GM12865 (cell line): ENCODE measurements around the gene C1orf52.
A peak's percentile ranks its signal among the peaks of the same experiment; 100 is the strongest.

Source experiments
- DNase-seq: peaks from one replicate; pipeline ENCODE4 v3.0.0; 2010; ENCODE audit warnings: low read depth
- H3K4me3 ChIP-seq: 2 replicates; pipeline ENCODE4 v1.5.1; 2011; ENCODE audit warnings: mild to moderate bottlenecking, low read depth, low read length, control low read depth
- CTCF ChIP-seq: IDR thresholded peaks from 2 replicates; pipeline ENCODE4 v1.5.1; 2011; ENCODE audit warnings: low read length, control low read depth, low read depth, inconsistent platforms; ENCODE audit not compliant: insufficient read depth; ENCODE audit errors: missing control alignments

The C1orf52 gene

GRCh38 chr1:85273397-85273796, 13.9 kb upstream of the C1orf52 start:
- DNase-seq: no peak

GRCh38 chr1:85268801-85269585, 9.5 kb upstream of the C1orf52 start:
- no peak for TF ChIP-seq CTCF
- no peak overlapping the region for H3K4me3 ChIP-seq
- no peak for DNase-seq

More at GRCh38 chr1:85273397-85273796, 13.9 kb upstream of the C1orf52 start:
- TF ChIP-seq CTCF: no peak
- no peak overlapping the region for H3K4me3 ChIP-seq

GRCh38 chr1:85267313-85267712, 7.9 kb upstream of the C1orf52 start:
- no peak for DNase-seq
- H3K4me3 ChIP-seq: no peak overlapping the region
- TF ChIP-seq CTCF: no peak

GRCh38 chr1:85264150-85264549, 4.7 kb upstream of the C1orf52 start:
- no peak overlapping the region for H3K4me3 ChIP-seq
- DNase-seq: no peak
- no peak for TF ChIP-seq CTCF

GRCh38 chr1:85262985-85263384, 3.5 kb upstream of the C1orf52 start:
- no peak for TF ChIP-seq CTCF
- no peak overlapping the region for H3K4me3 ChIP-seq
- DNase-seq: no peak

- no peak for DNase-seq
- peak overlapping the region; percentile 16; the same call in 1 of the 2 replicates for H3K4me3 ChIP-seq
- no peak for TF ChIP-seq CTCF
Observed at GRCh38 chr1:85259912-85260274, 431 bp upstream of the C1orf52 start.
